ENCODE results near the gene MACROD2.

MACROD2 gene

DNA sequence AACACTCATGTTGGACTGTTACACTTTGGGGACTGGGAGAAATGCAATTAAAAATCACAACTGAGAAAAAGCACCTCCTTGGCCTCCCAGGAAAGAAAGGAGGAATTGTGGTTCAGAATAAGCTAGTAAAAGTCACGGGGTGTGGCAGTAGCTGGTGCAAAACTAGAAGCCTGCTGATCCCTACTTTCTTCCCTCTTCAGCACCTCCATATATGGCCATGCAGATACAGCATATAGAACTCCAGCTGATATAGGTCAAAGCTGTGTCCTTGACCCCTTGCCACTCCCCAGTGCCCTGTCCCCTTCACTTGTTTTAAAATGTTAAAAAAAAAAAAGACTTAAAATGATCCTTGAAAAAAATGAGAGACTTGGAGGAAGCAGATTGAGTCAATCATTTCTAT is 347.6 kb downstream of the MACROD2 start:
- no peak for DNase-seq

DNA sequence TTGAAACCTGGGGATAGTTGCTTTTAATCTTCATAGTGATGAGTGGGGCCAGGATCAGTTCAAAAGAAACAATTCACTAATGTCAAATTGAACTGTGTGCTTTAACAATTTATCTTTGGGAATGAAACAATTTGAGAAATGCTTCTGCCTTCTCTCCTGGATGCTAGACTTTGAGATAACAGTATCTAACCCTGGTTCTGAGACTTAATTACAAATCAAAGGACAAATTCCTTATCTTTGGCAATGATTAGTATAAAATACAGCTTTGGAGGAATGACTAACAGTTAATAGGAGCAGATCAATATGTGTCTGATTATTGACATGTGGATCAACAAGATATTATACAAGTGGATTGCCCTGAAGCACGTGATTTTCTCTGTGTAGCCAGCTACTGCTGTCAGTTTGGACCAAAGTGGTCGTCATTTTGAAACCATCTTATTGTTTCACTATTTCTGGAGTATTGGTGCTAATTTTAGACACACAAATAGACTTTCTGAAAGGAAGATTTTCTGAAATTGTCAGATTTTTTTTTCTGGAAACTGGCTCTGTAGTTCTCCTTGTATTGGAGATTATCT is 348.3 kb downstream of the MACROD2 start:
- DNase-seq = no peak

DNA sequence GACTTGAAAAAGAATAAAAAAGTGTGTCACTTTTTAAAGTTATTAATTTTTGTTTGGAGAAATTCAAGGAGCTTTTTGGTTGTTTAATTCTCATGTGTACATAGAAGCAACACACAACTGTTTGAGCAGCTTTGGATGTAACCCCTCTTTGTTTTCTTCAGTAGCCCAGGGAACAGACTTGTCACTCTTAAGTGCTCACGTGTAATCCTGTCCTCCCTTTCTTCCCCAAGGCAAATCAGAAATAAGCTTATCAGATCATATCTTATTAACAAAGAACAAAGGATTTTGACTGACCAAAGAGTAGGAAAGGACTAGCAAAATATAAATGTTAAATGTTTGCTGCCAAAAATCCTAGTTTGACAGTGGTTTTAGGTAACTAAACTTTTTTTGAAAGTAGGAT is 349.4 kb downstream of the MACROD2 start:
- DNase-seq = no peak

DNA sequence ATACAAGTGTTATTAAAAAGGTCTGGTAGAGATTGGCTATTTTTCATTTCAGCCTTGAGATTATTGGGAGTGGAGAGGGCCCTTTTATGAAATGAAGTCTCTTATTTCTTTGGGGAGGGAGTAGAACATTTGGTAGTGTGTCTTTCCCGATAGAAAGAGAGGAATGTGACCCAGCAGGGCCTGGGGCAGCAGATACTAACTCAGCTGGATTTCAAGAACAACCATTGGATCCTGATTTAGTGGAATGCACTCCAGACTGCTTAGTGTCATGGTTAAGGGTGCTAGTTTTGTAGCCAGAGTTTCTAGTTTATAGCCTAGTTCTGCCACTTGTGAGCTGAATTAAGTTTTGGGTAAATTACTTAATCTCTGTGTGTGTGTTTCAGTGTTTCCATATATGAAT is 360.5 kb downstream of the MACROD2 start:
- no peak for DNase-seq

DNA sequence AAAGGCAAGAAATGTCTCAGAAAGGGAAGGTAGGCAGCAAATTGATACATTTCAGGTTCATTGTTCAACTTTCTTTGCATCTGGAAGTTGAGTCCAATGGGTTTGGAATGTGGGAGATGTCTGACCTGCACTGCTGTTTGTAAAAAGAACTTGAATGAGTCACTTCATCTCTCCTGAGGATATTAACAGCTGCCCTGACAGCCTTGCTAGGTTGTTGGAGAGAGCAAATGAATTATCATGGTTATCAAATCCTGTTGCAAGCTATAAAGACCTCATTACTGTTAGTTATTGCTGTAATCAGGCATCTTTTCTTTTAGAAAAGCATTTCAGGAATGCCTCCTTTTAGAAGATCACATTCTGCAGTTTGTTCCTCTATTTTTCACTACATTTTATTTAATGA is 365.1 kb downstream of the MACROD2 start:
- DNase-seq = no peak

DNA sequence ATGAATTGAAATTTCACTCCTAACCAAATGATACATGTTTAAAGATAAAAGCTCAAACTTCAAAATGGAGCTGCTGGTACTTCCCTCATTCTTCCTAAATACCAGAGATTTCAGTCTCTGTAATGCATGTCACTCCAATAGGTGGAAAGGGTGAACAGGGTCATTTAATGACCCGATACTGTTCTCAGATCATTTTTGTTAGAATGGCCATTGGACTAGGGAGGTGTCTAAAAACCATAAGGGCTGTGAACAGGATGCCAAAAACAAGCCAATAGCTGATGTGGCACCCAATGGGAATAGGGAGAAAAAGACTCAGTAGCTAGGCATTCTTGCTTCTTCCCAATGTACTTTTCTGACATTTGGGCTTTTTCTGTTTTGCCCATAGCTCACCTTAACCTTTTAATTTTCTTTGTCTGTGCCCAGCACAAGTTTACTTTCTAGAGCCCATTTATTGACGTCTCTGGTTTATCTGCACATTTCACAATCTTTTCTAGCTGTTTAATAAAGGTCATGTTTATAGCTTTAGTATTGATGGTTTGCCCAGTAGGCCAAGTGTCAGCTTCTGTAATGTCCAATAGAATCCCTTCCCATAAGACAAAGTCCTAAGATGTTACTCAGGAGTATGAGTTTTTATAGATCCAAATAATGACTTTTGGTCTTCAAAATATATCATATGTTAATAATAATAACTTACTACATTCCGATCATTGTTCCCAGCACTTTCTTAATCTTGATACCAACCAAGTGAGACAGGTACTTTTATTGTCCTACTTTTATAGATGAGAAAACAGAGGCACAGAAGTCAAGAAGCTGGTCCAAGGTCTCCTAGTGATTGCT is 366.4 kb downstream of the MACROD2 start:
- no peak for DNase-seq

DNA sequence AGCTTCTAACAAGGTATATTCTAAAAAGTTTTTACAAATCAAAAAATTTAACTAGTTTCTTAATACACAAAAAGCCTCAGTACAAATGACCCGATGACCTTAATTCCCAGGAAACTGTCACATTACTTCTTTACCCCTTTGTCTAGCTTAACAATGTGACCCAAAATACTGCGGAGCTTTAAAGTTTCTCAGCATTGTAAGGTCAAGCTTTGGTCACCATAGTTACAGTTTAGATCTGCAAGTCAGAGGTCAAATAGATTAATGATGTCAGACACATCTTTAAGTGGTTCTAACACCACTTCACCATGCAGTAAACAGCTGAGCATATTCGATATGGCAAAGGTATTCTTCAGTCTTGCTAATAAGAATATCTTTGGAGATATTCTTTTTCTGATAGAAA is 378.9 kb downstream of the MACROD2 start:
- DNase-seq = no peak

DNA sequence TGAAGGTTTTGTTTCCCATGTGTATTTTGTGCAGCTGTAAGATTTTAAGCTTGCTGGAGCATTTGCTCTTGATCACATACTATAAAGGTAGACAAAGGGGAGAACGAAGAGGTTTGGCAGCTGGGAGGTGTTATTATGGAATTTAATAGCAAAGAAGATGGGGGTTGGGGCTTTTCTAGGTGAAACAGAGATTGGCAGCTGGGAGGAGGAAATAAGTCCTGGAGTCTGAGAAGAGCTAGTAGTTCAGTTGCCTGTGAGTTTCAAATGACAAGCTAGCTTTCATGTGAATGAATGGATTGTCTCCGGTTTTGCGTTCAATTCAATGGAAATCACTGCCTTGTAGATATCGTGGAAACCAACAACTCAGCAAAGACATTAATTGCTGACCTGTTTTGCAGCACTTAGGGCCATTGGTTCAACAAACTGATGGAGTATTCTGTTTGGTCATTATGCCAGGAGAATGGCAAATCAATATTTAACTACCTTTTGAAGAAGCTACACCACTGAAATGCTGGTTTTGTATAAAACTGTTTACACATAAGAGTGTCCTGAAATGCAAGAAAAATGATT is 380.2 kb downstream of the MACROD2 start:
- DNase-seq = no peak

DNA sequence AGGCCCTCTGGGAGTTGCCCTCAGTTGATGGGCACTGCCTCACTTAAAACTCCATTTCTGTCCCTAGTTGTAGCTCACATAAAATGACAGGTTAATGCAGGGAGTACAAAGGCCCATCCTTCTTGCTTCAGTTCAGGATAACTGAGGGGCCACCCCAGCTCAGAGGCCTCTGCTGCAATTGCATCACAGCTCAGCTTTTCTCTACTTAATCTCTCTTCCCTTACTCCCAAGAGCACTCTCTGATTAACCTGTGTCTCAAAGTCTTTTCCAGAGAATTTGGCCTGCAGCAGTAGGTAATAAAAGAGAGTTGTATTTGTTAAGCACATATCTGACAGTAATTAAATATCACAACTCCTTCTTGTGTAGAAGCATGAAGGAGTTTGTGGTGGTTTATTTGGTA is 383.0 kb downstream of the MACROD2 start:
- DNase-seq = no peak

DNA sequence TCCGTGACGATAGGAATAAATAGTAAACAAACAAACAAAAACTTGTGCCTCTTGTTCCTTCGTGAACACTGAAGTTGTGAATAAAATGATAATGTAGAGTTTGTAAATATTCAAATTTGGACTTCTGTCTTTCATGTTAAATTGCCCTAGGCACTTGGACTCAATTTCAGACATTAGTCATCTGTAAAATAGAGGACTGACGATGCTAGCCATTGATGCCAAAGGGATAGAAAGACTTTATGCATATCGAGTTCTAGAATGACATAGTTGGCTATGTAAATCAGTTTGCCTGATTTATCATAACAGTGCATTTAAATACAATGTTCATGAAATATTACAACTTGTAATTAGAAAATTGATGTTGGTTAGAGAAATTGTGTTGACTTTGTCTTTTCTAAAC is 388.0 kb downstream of the MACROD2 start:
- no peak for DNase-seq

DNA sequence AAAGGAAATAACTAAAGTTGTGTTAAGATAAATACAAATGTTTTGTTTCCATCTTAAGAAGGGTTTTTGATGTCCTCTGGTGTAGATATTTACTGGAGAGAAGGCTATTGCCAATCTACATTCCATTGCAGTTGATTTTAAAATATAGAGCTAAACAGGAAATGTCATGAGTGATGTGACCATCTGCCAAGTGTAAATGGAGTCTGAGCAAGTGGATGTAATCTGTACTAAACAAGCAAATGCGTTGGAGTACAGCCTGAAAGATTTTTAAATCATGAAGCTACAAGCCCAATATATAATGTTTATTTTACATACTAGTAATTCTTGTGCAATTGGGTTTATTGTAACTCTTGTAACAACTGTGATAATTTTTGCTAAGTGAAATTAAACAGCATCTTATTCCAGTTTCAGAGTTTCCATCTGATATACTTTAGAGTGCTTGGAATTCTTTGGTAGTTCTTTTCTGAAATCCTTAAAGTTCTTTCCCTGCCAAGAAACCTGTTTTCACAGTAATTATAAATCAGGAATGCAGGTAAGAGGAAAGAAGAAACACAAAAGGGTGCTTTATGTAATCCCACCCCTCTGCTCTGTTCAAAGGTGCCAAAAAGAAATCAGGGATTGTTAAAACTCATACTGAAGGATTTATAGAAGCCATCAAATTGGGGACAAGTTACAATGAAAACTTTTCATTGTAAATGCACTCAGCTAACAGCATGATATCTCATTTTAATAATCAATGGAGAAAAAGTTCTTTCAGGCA is 389.3 kb downstream of the MACROD2 start:
- no peak for DNase-seq

DNA sequence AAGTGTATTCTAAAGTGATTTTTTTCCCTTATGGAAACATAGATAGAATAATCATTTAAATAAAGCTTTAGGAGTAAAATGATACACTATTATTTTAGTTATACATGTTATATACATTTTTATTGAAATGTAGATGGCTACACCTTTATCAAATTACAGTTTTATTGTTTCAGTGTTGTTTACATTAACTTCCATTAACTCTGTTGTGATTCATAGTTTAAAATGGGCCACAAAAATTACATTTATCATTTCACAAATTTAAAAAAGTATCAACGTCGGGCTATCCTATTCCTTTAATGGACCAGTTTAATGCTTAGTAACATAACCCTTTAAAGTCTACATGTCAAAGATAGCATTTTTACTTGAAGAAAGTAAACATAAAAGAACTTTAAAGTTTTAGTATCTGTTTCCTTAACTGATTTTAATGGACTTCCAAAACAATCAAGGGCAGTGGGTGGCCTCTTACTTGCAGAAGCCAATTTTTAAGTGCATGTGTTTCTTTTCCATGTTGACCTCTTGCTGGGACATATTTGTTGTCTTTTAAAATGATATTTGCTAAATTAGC is 389.9 kb downstream of the MACROD2 start:
- no peak for DNase-seq

DNA sequence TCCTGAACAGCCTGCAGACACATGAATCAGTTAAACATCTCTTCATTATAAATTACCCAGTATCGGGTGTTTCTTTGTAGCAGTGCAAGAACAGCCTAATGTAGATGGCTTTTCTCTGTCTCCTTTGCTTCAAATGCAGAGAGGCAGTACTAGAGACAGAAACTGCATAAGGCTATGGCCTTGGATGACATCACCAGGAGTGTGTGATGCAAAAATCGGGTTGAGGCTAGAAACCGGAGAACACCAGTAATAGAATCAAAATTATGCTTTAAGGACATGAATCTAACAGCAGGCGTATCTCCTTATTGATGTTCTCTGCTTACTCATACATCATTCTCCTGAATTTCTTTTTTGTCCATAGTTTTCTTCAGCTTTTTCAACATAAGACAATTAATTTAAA is 391.4 kb downstream of the MACROD2 start:
- DNase-seq = no peak

DNA sequence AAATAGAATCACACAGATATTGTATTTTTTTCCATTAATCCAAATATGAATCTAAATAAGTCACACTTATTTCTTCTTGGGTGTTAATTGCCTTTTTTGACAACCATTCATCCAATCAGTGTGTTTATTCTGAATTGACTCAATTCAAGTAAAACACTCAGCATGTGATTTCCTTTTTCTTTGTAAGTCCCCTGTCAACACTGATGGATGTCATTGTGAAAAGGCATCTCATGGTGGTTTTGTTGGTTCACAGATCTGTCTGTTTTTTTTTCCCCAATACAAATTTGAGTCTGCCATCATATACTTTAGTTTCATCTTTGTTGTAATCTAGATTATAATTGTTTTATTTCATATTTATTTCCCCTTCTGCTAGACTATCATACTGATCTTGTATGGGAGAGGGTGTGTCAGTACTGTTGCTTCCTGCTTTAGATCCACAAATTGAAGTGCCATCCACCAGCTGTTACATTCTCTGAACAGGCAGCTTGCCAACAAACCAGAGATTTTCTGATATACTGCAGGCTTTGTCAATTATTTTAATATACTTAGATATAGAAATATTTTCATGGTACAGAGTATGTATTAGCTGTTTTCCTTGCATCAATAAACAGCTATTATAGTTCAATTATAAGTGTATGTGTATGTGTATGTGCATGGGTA is 406.3 kb downstream of the MACROD2 start:
- DNase-seq = no peak

DNA sequence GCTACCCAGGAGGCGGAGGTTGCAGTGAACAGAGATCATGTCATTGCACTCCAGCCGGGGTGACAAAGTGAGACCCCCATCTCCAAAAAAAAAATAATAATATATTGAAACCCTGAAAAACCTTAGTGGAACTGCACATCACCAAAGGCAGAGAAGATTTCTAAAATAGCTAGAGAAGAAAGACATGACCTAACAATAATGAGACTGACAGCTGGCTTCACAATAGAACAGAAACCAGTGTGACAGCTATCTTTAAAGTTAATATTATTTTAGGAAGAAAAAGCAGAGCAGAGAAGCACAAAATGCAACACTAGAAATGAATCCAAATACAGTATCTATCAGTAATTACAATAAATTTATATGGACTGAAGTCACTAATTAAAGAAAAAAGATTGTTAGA is 409.2 kb downstream of the MACROD2 start:
- DNase-seq = no peak

DNA sequence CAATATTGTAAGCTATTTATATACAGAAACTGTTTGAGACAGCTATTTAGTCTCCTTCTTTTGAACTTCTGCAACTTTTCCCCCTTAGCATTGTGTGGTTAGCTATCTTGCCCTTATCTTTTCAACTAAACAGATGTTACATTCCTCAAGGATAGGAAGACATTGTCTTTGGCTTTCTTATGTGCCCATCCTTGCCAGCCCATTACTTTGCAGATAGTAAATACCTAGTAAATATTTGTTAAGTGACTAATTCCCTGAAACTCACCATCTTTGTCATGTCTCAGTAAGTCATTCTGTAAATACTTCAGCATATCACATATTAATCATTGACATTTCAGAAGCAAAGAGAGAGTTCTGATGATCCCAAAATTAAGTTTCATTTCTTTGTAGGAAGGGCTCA is 411.2 kb downstream of the MACROD2 start:
- DNase-seq = no peak

DNA sequence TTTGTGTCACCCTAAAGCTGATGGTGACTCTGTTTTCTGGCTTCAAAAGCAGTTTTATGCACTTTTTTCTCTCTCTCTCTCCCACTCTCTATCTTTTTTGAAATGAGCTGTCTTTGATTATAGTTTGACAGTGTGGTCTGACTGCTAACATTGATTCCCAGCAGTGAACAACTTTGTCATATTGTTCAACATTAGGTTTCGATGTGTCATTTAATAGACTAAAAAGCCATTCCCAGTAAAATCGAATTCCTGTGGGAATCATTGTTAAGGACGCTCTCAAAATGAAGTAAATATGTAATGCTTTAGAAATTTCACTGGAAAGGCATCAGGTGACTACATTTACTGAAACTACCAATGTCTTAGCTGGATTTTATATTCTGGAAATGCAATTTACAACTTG is 412.0 kb downstream of the MACROD2 start:
- DNase-seq = no peak

DNA sequence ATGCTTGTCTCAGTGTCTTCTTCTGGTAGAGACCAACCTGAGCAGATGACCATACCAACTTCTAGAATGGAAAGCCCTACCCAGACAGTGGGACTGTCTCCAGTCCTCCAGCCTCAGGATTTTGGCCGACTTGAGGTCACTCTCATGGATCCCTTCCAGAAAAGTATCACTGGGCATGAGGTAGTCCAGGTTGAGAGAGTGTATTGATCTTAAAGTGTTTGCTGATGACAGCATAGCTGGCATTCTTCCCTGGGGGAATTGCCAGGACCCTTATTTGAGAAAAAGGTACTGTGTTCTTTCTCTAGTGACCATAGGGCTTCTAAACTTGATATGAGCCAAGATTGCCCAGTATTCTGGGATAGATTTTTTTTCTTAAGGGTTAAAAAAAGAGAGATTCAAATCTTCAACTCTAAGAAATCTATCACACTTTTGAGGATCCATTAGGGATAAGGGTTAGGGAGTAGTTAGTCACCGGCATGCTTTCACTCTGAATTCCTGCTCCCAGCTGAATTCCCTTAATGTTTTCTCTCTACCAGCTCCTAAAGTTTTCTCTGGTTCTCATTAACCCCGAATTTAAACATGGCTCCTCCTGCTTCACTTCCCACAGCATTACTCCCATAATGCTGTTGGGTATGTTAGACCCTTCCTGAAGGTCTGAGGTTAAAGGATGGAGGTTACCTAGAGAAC is 415.7 kb downstream of the MACROD2 start:
- no peak for DNase-seq

DNA sequence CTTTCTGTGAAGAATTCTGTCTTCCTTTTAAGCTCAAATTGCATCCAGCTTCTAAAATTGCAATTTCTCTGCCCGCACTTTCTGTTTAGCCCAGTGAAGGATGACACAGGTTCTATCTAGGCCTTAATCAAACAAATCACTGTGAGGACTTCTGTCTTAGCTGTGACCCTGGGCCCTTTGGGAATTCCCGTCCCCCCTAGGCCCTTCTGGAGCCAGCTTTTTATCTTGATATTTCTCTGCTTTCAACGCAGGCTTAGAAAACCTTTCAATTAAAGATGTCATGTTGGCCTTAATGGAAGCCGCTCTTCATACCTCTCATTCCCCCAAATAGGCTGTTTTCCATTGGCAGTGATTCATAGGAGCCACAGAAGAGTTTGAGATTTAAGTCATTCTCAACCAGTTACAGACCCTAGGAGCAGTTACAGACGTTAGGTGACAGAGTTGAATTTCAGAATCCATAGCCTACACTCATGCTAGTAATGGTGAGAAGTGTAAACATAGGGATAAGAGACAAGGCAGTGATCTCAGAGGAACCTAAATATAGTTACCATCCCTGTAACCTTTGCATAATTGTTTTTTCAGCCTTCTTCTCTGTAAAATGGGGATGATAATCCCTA is 416.9 kb downstream of the MACROD2 start:
- DNase-seq = no peak

DNA sequence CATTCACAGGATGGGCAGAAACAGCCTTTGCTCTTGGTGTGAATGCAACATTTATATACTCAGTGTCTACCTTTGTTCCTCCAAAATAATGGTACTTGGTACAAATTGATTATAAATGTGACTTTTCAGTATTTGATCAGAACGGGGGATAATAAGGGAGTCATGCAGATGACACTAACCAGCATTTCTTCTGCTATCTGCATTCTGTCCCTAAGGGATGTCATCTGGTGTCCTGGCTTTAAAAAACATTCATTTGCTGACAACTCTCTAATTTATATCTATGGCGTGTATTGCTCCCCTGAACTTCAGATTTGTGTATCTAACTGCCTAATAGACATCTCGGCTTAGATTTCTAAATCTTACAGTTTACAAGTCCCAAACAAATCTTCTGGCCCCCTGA is 418.5 kb downstream of the MACROD2 start:
- DNase-seq = no peak

DNA sequence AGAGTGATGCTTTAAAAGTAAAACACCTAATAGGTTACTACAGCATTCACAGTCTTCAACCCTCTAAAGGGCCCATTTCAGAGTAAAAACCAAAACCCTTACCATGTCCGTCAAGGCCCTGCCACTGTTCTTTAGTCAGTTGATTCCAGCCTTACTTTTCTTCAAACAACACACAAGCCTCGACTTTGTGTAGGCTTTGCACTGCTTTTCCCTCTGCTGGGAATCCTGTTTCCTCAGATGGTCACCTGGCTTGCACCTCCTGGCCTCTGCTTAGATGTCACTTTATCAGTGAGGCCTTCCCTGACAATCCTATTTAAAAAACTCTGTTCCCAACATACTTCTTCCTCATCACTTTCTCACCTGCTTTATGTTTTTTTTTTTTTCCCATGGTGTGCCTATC is 419.2 kb downstream of the MACROD2 start:
- no peak for DNase-seq

DNA sequence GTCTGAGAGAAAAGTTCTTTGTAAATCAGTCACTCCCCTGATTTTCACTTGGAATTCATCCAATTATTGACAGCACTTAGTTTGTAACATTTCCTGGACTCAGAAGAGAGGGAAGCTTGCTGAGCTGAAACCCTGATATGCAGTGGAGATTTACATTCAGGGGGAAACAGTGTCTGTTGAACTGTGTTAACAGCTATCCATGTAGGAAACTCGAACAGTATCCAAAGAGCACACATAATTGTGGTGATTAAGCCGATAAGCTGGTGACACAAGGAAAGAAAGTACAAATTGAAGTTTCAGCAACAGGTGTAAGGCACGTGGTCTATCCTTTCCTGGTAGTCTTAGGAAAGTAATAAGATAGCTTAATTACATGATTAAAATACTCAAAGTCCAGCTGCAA is 420.2 kb downstream of the MACROD2 start:
- DNase-seq = no peak
